Common myeloid progenitor, CD34-positive (primary cell): Measurements from ENCODE around the gene ZSCAN10.

Source experiments
- CTCF ChIA-PET: fragments of 350-600 bp; sonication (Branson Sonifier 250); formaldehyde crosslinking; loops from one replicate; lab custom pipeline; 2021; ENCODE audit warnings: antibody characterized with exemption; lab: Charles Lee
- POLR2A ChIA-PET: fragments of 350-600 bp; sonication (Branson Sonifier 250); formaldehyde crosslinking; loops from one replicate; lab custom pipeline; 2021; ENCODE audit warnings: antibody characterized with exemption; lab: Charles Lee
- DNase-seq, 3 donors: peaks; one replicate each; pipeline versions ENCODE4 v3.0.0 to v3.0.0-alpha.2; 2013
- H3K27ac ChIP-seq, 2 experiments: 1 replicate in 1 of 2; 2 replicates in 1 of 2; pipeline ENCODE4 v1.7.0; 2013; ENCODE audit warnings: inconsistent platforms in 2 of 2, low read length in 2 of 2, mild to moderate bottlenecking in 2 of 2, low read depth in 1 of 2, moderate library complexity in 1 of 2; ENCODE audit not compliant: severe bottlenecking in 2 of 2, insufficient read depth in 1 of 2, poor library complexity in 1 of 2
- H3K27me3 ChIP-seq, 5 experiments: replicated peaks in 2 of 5; 1 replicate in 3 of 5; 2 replicates in 2 of 5; pipeline versions ENCODE4 v1.6.1 to v1.7.0; 2013; ENCODE audit warnings: low read length in 4 of 5, mild to moderate bottlenecking in 2 of 5, moderate library complexity in 2 of 5, inconsistent platforms in 1 of 5; ENCODE audit not compliant: insufficient read depth in 5 of 5, control insufficient read depth in 4 of 5
- H3K36me3 ChIP-seq, 4 experiments: 1 replicate in 2 of 4; 2 replicates in 2 of 4; pipeline versions ENCODE4 v1.6.1 to v1.7.0; 2013; ENCODE audit warnings: low read length in 3 of 4, control low read depth in 1 of 4, mild to moderate bottlenecking in 1 of 4; ENCODE audit not compliant: control insufficient read depth in 4 of 4, insufficient read depth in 4 of 4
- H3K4me1 ChIP-seq, 4 experiments: 1 replicate in 3 of 4; 2 replicates in 1 of 4; pipeline versions ENCODE4 v1.6.1 to v1.7.1; 2013; ENCODE audit warnings: low read length in 3 of 4, mild to moderate bottlenecking in 3 of 4, control low read depth in 1 of 4, inconsistent platforms in 1 of 4, moderate library complexity in 1 of 4; ENCODE audit not compliant: control insufficient read depth in 4 of 4, insufficient read depth in 4 of 4; ENCODE audit errors: control extremely low read depth in 1 of 4
- H3K4me3 ChIP-seq, 7 experiments: 1 replicate in 4 of 7; 2 replicates in 3 of 7; pipeline versions ENCODE4 v1.5.1 to v1.7.0; 2013; ENCODE audit warnings: mild to moderate bottlenecking in 7 of 7, low read length in 6 of 7, moderate library complexity in 6 of 7, inconsistent platforms in 2 of 7, low read depth in 2 of 7, control low read depth in 1 of 7; ENCODE audit not compliant: insufficient read depth in 4 of 7, control insufficient read depth in 1 of 7; ENCODE audit errors: extremely low read depth in 1 of 7
- H3K9me3 ChIP-seq, 5 experiments: 1 replicate in 4 of 5; 2 replicates in 1 of 5; pipeline versions ENCODE4 v1.6.1 to v1.7.1; 2013; ENCODE audit warnings: low read length in 4 of 5, mild to moderate bottlenecking in 2 of 5, inconsistent platforms in 1 of 5, low read depth in 1 of 5, moderate library complexity in 1 of 5; ENCODE audit not compliant: control insufficient read depth in 4 of 5, insufficient read depth in 2 of 5; ENCODE audit errors: control extremely low read depth in 1 of 5
- WGBS: methylation state at CpG from one replicate; pipeline ENCODE4 v1.1.5; 2013; ENCODE audit not compliant: insufficient coverage; 5-methylcytosine and 5-hydroxymethylcytosine counted together

The ZSCAN10 gene

DNA sequence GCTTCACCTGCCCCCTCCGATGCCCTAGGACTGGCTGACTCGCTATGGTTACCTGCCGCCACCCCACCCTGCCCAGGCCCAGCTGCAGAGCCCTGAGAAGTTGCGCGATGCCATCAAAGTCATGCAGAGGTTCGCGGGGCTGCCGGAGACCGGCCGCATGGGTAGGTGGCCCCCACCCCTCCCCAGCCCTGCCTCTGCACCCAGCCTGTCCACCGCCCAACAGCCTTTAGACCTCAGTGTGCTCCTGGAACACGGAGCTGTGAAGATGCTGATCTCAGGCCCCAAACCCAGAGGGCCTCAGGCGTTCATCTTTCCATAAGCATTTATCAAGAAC lies 51.7 kb downstream of the ZSCAN10 start:
- POLR2A ChIA-PET, result interaction anchor here (1.3 kb wide), 1 partner anchor 8 kb away, joined by 4 read pairs; no protein-coding TSS in a partner anchor

GRCh38 chr16:3046641-3047386 lies 52.3 kb downstream of the ZSCAN10 start:
- no peak for DNase-seq
- 4% methylated on average over 33 of the region's 54 CpGs for WGBS
- Histone ChIP-seq H3K4me1 (peaks cover 0 to 42% (median 28%) of the 10 kb centered on the region in 4 experiments), H3K27ac (no peak overlapping the region), H3K36me3 (no peaks in the 10 kb centered on the region), H3K4me3 (peak overlapping the region in 3 of 7 experiments; percentile 56 to 63 (median 59)), H3K9me3 (no peaks in the 10 kb centered on the region), H3K27me3 (peaks cover 7 to 97% (median 31%) of the 10 kb centered on the region in 5 experiments)
- ChIA-PET CTCF (interaction anchor here (0.6 to 6.6 kb wide), 5 partner anchors 8 to 83 kb away, joined by 3 to 98 read pairs (median 6); no protein-coding TSS in a partner anchor), POLR2A (no interaction called here)

More for the DNA sequence above, 51.7 kb downstream of the ZSCAN10 start:
- Histone ChIP-seq H3K9me3 (no peaks in the 10 kb centered on the region), H3K36me3 (no peaks in the 10 kb centered on the region), H3K4me3 (no peak overlapping the region), H3K4me1 (peaks cover 0 to 43% (median 28%) of the 10 kb centered on the region in 4 experiments), H3K27me3 (peaks cover 7 to 93% (median 31%) of the 10 kb centered on the region in 5 experiments), H3K27ac (no peak overlapping the region)
- WGBS, result 22% methylated on average over 13 of the region's 13 CpGs
- no peak for DNase-seq
- CTCF ChIA-PET, result interaction anchor here (0.6 to 6.6 kb wide), 8 partner anchors 9 to 82 kb away, joined by 3 to 98 read pairs (median 5); no protein-coding TSS in a partner anchor

DNA sequence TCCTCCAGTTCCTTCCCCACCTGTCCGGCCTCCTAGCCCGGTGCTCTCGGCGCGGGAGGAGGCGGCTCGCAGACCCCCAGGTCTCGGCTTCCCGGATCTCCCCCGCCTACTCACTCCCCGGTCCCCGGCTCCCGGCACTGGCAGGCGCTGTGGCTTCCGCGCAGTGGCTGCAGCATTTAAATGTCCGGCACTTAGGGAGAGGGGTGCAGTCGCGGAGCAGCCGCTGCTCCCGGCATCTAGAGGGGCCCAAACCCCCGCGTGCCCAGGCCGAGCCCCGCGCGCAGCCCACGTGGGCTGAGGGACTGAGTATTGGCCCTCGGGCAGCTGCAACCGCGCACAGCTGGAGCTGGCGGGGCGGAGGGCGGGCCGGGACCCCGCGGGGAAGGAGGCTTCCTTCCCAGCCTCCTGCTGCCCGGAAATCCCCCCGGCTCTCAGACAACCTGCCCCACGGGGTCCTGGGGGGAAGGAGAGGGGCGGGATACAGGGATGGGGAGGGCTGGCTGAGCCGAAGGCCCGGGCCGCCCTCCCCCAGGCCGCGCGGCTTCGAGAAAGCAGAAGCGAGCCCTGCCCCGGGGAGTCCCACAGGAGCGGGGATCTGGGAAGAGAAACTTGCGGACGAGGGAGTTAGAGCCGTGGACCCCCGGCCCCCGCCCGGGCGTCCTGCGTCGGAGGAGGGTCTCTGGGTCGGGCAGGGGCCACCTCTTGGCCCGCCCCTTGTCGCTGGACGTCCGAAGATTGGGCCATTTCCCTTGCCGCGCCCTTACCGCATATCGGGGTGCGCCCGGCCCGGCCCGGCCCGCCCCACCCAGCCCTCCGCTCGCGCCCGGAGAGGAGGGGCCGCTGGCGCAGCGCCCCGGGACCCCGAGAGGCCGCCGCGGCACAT lies 53.1 kb downstream of the ZSCAN10 start, which contains the start of gene MMP25:
Gene MMP25 (plus strand): TSS at position 804 of the 883 bp plus-strand sequence. CDS start 357 bp downstream, outside the sequence.
- ChIA-PET CTCF (interaction anchor here (10.0 kb wide), 1 partner anchor 16 kb away, joined by 141 read pairs; no protein-coding TSS in a partner anchor), POLR2A (no interaction called here)
- Histone ChIP-seq H3K27ac (no peak within 1 kb of the TSS), H3K4me1 (peaks cover 0 to 34% (median 23%) of the 10 kb centered on the region in 4 experiments), H3K9me3 (no peaks in the 10 kb centered on the region), H3K27me3 (peaks cover 7 to 96% (median 32%) of the 10 kb centered on the region in 5 experiments), H3K4me3 (peak within 1 kb of the TSS in 6 of 7 experiments; percentile 17 to 63 (median 56)), H3K36me3 (no peaks in the 10 kb centered on the region)
- WGBS, result under 1% methylated on average over 66 of the region's 86 CpGs
- peak in 1 of 3 donors; percentile 48 for DNase-seq

- Histone ChIP-seq H3K27ac (no peak overlapping the region), H3K36me3 (no peaks in the 10 kb centered on the region), H3K27me3 (peaks cover 8 to 95% (median 32%) of the 10 kb centered on the region in 5 experiments), H3K4me3 (no peak overlapping the region), H3K9me3 (no peaks in the 10 kb centered on the region), H3K4me1 (peaks cover 0 to 29% (median 21%) of the 10 kb centered on the region in 4 experiments)
- WGBS, result 96% methylated on average over 5 of the region's 6 CpGs
- no peak for DNase-seq
- ChIA-PET POLR2A (no interaction called here), CTCF (interaction anchor here (10.0 kb wide), 1 partner anchor 14 kb away, joined by 141 read pairs; no protein-coding TSS in a partner anchor)
Observed at GRCh38 chr16:3044708-3045107, 54.4 kb downstream of the ZSCAN10 start.

- ChIA-PET CTCF (interaction anchor here (0.8 to 10.0 kb wide), 3 partner anchors 9 to 39 kb away, joined by 3 to 141 read pairs (median 4); no protein-coding TSS in a partner anchor), POLR2A (no interaction called here)
- H3K4me1 ChIP-seq, result peaks cover 0 to 19% (median 18%) of the 10 kb centered on the region in 4 experiments
- no peak for DNase-seq
- no peak overlapping the region for H3K4me3 ChIP-seq
- 83% methylated on average over 1 of the region's 3 CpGs for WGBS
- H3K9me3 ChIP-seq, result no peaks in the 10 kb centered on the region
- no peaks in the 10 kb centered on the region for H3K36me3 ChIP-seq
- peaks cover 11 to 95% (median 39%) of the 10 kb centered on the region in 5 experiments for H3K27me3 ChIP-seq
- H3K27ac ChIP-seq, result no peak overlapping the region
Observed at GRCh38 chr16:3042376-3042775, 56.7 kb downstream of the ZSCAN10 start.

DNA sequence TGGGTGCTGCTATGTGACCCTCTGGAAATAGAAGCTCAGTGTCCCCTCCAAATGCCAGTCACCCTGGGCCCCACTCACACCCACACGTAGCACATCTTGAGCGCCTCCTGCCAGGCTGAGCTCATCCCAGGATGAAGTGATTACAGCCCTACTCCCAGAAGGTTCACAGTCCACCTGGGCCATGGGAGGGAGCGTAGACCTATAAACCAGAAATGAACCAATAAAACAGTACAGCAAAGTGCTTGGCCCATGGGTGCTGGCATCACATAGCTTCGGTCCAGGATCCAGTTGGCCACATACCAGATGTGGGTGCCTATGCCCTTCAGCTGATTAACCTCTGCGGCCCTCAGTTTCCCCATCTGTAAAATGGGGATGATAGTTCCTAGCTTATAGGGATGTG lies 60.2 kb downstream of the ZSCAN10 start:
- POLR2A ChIA-PET, result interaction anchor here (0.5 kb wide), 1 partner anchor 25 kb away, joined by 3 read pairs; no protein-coding TSS in a partner anchor

More for the DNA sequence above, 60.2 kb downstream of the ZSCAN10 start:
- no peaks in the 10 kb centered on the region for H3K36me3 ChIP-seq
- H3K4me1 ChIP-seq, result peaks cover 0 to 13% (median 3%) of the 10 kb centered on the region in 4 experiments
- WGBS, result 69% methylated on average over 3 of the region's 5 CpGs
- H3K27me3 ChIP-seq, result peaks cover 7 to 96% (median 38%) of the 10 kb centered on the region in 5 experiments
- DNase-seq, result no peak
- H3K9me3 ChIP-seq, result no peaks in the 10 kb centered on the region
- CTCF ChIA-PET, result interaction anchor here (0.6 to 10.0 kb wide), 8 partner anchors 8 to 86 kb away, joined by 3 to 141 read pairs (median 4); no protein-coding TSS in a partner anchor
- no peak overlapping the region for H3K4me3 ChIP-seq
- no peak overlapping the region for H3K27ac ChIP-seq
